ENCODE data around the gene OTC. TPM values are rescaled to one million over a fixed set of nuclear protein-coding genes. Genes with fewer than 3 reads are reported as not detected.

The OTC gene
- total RNA-seq, 2 experiments from 2014 or later = not detected

DNA sequence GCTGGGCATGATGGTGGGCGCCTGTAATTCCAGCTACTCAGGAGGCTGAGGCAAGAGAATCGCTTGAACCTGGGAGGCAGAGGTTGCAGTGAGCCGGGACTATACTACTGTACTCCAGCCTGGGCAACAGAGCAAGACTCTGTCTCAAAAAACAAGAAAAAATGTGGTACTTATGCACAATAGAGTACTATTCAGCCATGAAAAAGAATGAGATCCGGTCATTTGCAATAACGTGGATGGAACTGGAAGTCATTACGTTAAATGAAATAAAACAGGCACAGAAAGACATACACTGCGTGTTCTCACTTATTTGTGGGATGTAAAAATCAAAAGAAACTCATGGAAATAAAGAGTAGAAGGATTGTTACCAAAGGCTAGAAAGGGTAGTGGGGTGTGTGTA, 37.2 kb upstream of the OTC start:
- H3K9me3 ChIP-seq (ENCODE audit: low read length) = no peaks in the 10 kb centered on the region
- H3K36me3 ChIP-seq (ENCODE audit: insufficient read depth, low read length) = peaks cover 14% of the 10 kb centered on the region
- no peak overlapping the region for H2AFZ ChIP-seq (ENCODE audit: low read length)
- POLR2A ChIA-PET = interaction anchor here (0.6 kb wide), 1 partner anchor 25 kb away, joined by 4 read pairs; no protein-coding TSS in a partner anchor
- no TSS peak for BruUV-seq (replicated peaks)
- no peak overlapping the region for H3K27ac ChIP-seq (ENCODE audit: low read depth, low read length, poor library complexity, severe bottlenecking)
- no peak overlapping the region for H3K4me2 ChIP-seq (ENCODE audit: low read length)
- intact Hi-C loops (cut with micrococcal nuclease; ENCODE audit: unreplicated experiment) = no loop called here
- H4K20me1 ChIP-seq (ENCODE audit: insufficient read depth, low read length) = no peaks in the 10 kb centered on the region
- H3K79me2 ChIP-seq (ENCODE audit: insufficient read depth, low read depth, low read length) = no peaks in the 10 kb centered on the region
- DNase-seq (ENCODE audit: low spot score) = no peak
- CTCF ChIA-PET (ENCODE audit: unreplicated experiment) = no interaction called here
- H3K9me2 ChIP-seq (ENCODE audit: insufficient read depth, low read length) = no peaks in the 10 kb centered on the region
- TF ChIP-seq EZH2phosphoT487 (IDR thresholded peaks at IDR 0.05; ENCODE audit: borderline replicate concordance, low read depth, low read length) = no peak
- TF ChIP-seq, protein P1, sequence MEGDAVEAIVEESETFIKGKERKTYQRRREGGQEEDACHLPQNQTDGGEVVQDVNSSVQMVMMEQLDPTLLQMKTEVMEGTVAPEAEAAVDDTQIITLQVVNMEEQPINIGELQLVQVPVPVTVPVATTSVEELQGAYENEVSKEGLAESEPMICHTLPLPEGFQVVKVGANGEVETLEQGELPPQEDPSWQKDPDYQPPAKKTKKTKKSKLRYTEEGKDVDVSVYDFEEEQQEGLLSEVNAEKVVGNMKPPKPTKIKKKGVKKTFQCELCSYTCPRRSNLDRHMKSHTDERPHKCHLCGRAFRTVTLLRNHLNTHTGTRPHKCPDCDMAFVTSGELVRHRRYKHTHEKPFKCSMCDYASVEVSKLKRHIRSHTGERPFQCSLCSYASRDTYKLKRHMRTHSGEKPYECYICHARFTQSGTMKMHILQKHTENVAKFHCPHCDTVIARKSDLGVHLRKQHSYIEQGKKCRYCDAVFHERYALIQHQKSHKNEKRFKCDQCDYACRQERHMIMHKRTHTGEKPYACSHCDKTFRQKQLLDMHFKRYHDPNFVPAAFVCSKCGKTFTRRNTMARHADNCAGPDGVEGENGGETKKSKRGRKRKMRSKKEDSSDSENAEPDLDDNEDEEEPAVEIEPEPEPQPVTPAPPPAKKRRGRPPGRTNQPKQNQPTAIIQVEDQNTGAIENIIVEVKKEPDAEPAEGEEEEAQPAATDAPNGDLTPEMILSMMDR (conservative IDR thresholded peaks at IDR 0.05; ENCODE audit: low read length) = no peak
- no peaks in the 10 kb centered on the region for H3K4me1 ChIP-seq (ENCODE audit: insufficient read depth, low read length, poor library complexity, severe bottlenecking)
- H3K4me3 ChIP-seq (ENCODE audit: low read depth, low read length, poor library complexity, severe bottlenecking) = no peak overlapping the region

DNA sequence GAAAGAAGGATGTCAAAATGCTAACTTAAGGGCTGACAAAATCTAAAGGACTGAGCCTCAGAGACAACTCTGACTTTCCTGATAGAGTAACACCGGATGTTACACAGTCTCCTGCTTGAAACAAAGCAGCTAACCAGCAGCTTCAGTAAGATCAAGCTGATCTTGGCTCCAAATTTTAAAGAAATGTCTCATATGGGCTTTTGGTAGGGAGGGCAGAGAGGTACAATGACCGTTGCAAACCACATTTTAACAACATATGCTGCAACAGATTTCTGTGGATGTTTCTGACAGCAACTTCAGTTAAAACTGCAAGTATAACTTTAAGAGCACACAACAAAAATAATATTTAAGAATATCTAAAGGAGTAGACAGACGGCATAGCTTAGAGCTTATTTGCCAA, 34.2 kb upstream of the OTC start:
- H3K4me1 ChIP-seq (ENCODE audit: insufficient read depth, low read length, poor library complexity, severe bottlenecking) = no peaks in the 10 kb centered on the region
- CTCF ChIA-PET (ENCODE audit: unreplicated experiment) = no interaction called here
- no peaks in the 10 kb centered on the region for H3K79me2 ChIP-seq (ENCODE audit: insufficient read depth, low read depth, low read length)
- H3K4me3 ChIP-seq (ENCODE audit: low read depth, low read length, poor library complexity, severe bottlenecking) = no peak overlapping the region
- no TSS peak for BruUV-seq (replicated peaks)
- TF ChIP-seq EZH2phosphoT487 (IDR thresholded peaks at IDR 0.05; ENCODE audit: borderline replicate concordance, low read depth, low read length) = no peak
- TF ChIP-seq, protein P1 (conservative IDR thresholded peaks at IDR 0.05; ENCODE audit: low read length) = no peak
- no peaks in the 10 kb centered on the region for H3K9me2 ChIP-seq (ENCODE audit: insufficient read depth, low read length)
- H2AFZ ChIP-seq (ENCODE audit: low read length) = no peak overlapping the region
- H3K27ac ChIP-seq (ENCODE audit: low read depth, low read length, poor library complexity, severe bottlenecking) = no peak overlapping the region
- H3K4me2 ChIP-seq (ENCODE audit: low read length) = no peak overlapping the region
- H3K9me3 ChIP-seq (ENCODE audit: low read length) = no peaks in the 10 kb centered on the region
- H4K20me1 ChIP-seq (ENCODE audit: insufficient read depth, low read length) = no peaks in the 10 kb centered on the region
- H3K36me3 ChIP-seq (ENCODE audit: insufficient read depth, low read length) = peaks cover 14% of the 10 kb centered on the region
- intact Hi-C loops (cut with micrococcal nuclease; ENCODE audit: unreplicated experiment) = no loop called here
- DNase-seq (ENCODE audit: low spot score) = no peak
- POLR2A ChIA-PET = no interaction called here

DNA sequence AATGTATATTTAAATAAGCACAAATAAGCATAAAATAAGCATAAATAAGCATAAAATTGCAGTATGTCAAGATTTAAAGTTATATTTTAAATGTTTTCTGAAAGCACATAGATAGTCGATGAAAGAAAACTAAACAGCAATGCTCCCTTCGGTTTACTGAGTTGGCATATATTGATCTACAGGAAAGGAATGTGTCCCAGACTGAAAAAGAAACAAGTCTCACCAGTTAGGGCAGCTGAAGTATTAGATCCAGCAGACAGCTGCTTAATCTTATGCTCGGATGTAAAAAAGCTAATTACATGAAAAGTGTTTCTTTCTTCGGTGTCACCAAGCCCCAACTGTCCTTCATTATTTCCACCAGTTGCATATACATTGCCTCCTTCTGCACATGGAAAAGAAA, 33.8 kb upstream of the OTC start:
- Histone ChIP-seq H4K20me1 (ENCODE audit: insufficient read depth, low read length) (no peaks in the 10 kb centered on the region), H3K27ac (ENCODE audit: low read depth, low read length, poor library complexity, severe bottlenecking) (no peak overlapping the region), H3K36me3 (ENCODE audit: insufficient read depth, low read length) (peaks cover 14% of the 10 kb centered on the region), H2AFZ (ENCODE audit: low read length) (no peak overlapping the region), H3K4me1 (ENCODE audit: insufficient read depth, low read length, poor library complexity, severe bottlenecking) (no peaks in the 10 kb centered on the region), H3K9me3 (ENCODE audit: low read length) (no peaks in the 10 kb centered on the region), H3K4me2 (ENCODE audit: low read length) (no peak overlapping the region), H3K9me2 (ENCODE audit: insufficient read depth, low read length) (no peaks in the 10 kb centered on the region), H3K79me2 (ENCODE audit: insufficient read depth, low read depth, low read length) (no peaks in the 10 kb centered on the region), H3K4me3 (ENCODE audit: low read depth, low read length, poor library complexity, severe bottlenecking) (no peak overlapping the region)
- TF ChIP-seq, protein P1 (conservative IDR thresholded peaks at IDR 0.05; ENCODE audit: low read length) = no peak
- no peak for TF ChIP-seq EZH2phosphoT487 (IDR thresholded peaks at IDR 0.05; ENCODE audit: borderline replicate concordance, low read depth, low read length)
- intact Hi-C loops (cut with micrococcal nuclease; ENCODE audit: unreplicated experiment) = no loop called here
- no peak for DNase-seq (ENCODE audit: low spot score)
- BruUV-seq (replicated peaks) = no TSS peak
- ChIA-PET POLR2A (interaction anchor here (0.6 kb wide), 1 partner anchor 45 kb away, joined by 6 read pairs; no protein-coding TSS in a partner anchor), CTCF (ENCODE audit: unreplicated experiment) (no interaction called here)

Measured in OCI-LY7 (cell line).